GM21360 (cell line): Measurements from ENCODE around the gene FLT3.
"Not testable (repeated sequence)": the region's sequence is repeated elsewhere in the genome, so short reads cannot be mapped to it uniquely, and the experiment has no call there.

ENCODE experiments used
- ATAC-seq: cut with Tn5 transposase; IDR thresholded peaks from one replicate; pipeline ENCODE4 v1.9.1; 2021; ENCODE audit warnings: mild to moderate bottlenecking, moderate library complexity; ENCODE audit not compliant: unreplicated experiment

Gene FLT3

GRCh38 chr13:28101886-28102285, 1.5 kb upstream of the FLT3 start:
- ATAC-seq = not testable (repeated sequence)

- no peak for ATAC-seq
These were observed 803 bp downstream of the FLT3 start for GRCh38 chr13:28099396-28100149.

GRCh38 chr13:28097503-28097902, 2.9 kb downstream of the FLT3 start:
- ATAC-seq = no peak

- no peak for ATAC-seq
These were observed 6.1 kb downstream of the FLT3 start for GRCh38 chr13:28094306-28094705.

- no peak for ATAC-seq
These were observed 6.5 kb downstream of the FLT3 start for GRCh38 chr13:28093881-28094280.

- ATAC-seq = no peak
These were observed 7.9 kb downstream of the FLT3 start for GRCh38 chr13:28092431-28092830.

- ATAC-seq = no peak
These were observed 11.3 kb downstream of the FLT3 start for GRCh38 chr13:28089065-28089464.

GRCh38 chr13:28077820-28078219, 22.6 kb downstream of the FLT3 start:
- ATAC-seq = not testable (repeated sequence)

- no peak for ATAC-seq
These were observed 23.1 kb downstream of the FLT3 start for GRCh38 chr13:28077231-28077630.

GRCh38 chr13:28071424-28071823, 29.0 kb downstream of the FLT3 start:
- no peak for ATAC-seq

GRCh38 chr13:28067491-28067890, 32.9 kb downstream of the FLT3 start:
- no peak for ATAC-seq

GRCh38 chr13:28058866-28059613, 41.3 kb downstream of the FLT3 start:
- no peak for ATAC-seq

GRCh38 chr13:28056970-28057712, 43.2 kb downstream of the FLT3 start:
- peak; percentile 54 for ATAC-seq

GRCh38 chr13:28056426-28056825, 44.0 kb downstream of the FLT3 start:
- no peak for ATAC-seq

GRCh38 chr13:28055357-28055756, 45.0 kb downstream of the FLT3 start:
- no peak for ATAC-seq

GRCh38 chr13:28052945-28053344, 47.4 kb downstream of the FLT3 start:
- ATAC-seq = no peak

- no peak for ATAC-seq
These were observed 50.2 kb downstream of the FLT3 start for GRCh38 chr13:28049880-28050875.

- ATAC-seq = no peak
These were observed 51.2 kb downstream of the FLT3 start for GRCh38 chr13:28049215-28049614.

GRCh38 chr13:28048768-28049167, 51.6 kb downstream of the FLT3 start:
- no peak for ATAC-seq

- peak; percentile 75 for ATAC-seq
These were observed 52.5 kb downstream of the FLT3 start for GRCh38 chr13:28047757-28048388.
